A549 (cell line): Measurements from ENCODE around the gene CACNA1S.

Source experiments
- CHD2 ChIP-seq: fragments of 150-350 bp; IDR thresholded peaks from 2 replicates; pipeline ENCODE4 v1.6.1; 2014; ENCODE audit warnings: low read length; ENCODE audit not compliant: partially characterized antibody
- CHD4 ChIP-seq: fragments of 200-600 bp; sonication (generic); IDR thresholded peaks from 2 replicates; pipeline ENCODE4 v1.6.1; 2016; ENCODE audit warnings: antibody characterized with exemption, mild to moderate bottlenecking, borderline replicate concordance
- EP300 ChIP-seq, 2 experiments: fragments of >200 bp; sonication (Bioruptor Twin); formaldehyde crosslinking; IDR thresholded peaks; 2 replicates in 1 of 2; 3 replicates in 1 of 2; pipeline ENCODE4 v1.6.1; 2016 to 2017
- POLR2A ChIP-seq: IDR thresholded peaks from 2 replicates; pipeline ENCODE4 v1.6.1; 2012; ENCODE audit warnings: mild to moderate bottlenecking, low read length
- POLR2AphosphoS2 ChIP-seq: conservative IDR thresholded peaks from 2 replicates; pipeline ENCODE4 v1.6.1; 2012; ENCODE audit warnings: low read length, improper control_type of control experiment, inconsistent platforms
- RAD21 ChIP-seq, 2 experiments: fragments of >200 bp in 1 of 2; sonication (Bioruptor Twin) in 1 of 2; formaldehyde crosslinking in 1 of 2; IDR thresholded peaks in 1 of 2; conservative IDR thresholded peaks in 1 of 2; 2 replicates in 1 of 2; 3 replicates in 1 of 2; pipeline ENCODE4 v1.6.1; 2012 to 2018; ENCODE audit warnings: inconsistent platforms in 1 of 2
- RNF2 ChIP-seq: fragments of 200-600 bp; sonication (generic); IDR thresholded peaks from 2 replicates; pipeline ENCODE4 v1.6.1; 2016; ENCODE audit warnings: low read depth, mild to moderate bottlenecking, antibody characterized with exemption, moderate library complexity, borderline replicate concordance
- ZSCAN20 ChIP-seq: fragments of 250-450 bp; sonication (Bioruptor Pico); IDR thresholded peaks from 2 replicates; pipeline ENCODE4 v1.8.0; 2022; ENCODE audit warnings: mild to moderate bottlenecking, moderate library complexity
- TF ChIP-seq, protein P1 (sequence below): fragments of >200 bp; sonication (Bioruptor Twin); formaldehyde crosslinking; IDR thresholded peaks from 3 replicates; pipeline ENCODE4 v1.5.1; 2016

DNA sequence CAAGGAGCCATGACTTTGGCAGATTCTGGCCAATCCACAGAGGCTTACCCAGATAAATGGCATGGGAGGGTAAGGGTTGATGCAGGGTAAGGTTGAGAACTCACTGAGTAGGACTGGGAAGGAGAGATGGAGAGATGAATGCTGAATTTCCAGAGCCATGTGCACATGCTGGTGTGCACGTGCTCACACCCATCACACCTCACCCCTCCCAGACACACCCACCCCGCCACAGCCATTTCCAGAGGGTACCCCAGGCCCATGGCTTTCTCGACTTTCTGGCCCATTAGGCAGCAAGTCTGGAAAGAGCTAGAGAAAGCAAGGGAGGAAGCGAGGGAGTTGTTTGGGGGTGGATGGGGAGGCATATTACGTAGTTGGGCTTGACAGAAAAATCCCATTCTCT is 1.6 kb downstream of the CACNA1S start:
- no peak for TF ChIP-seq CHD2
- TF ChIP-seq RNF2 = no peak
- TF ChIP-seq, protein P1, sequence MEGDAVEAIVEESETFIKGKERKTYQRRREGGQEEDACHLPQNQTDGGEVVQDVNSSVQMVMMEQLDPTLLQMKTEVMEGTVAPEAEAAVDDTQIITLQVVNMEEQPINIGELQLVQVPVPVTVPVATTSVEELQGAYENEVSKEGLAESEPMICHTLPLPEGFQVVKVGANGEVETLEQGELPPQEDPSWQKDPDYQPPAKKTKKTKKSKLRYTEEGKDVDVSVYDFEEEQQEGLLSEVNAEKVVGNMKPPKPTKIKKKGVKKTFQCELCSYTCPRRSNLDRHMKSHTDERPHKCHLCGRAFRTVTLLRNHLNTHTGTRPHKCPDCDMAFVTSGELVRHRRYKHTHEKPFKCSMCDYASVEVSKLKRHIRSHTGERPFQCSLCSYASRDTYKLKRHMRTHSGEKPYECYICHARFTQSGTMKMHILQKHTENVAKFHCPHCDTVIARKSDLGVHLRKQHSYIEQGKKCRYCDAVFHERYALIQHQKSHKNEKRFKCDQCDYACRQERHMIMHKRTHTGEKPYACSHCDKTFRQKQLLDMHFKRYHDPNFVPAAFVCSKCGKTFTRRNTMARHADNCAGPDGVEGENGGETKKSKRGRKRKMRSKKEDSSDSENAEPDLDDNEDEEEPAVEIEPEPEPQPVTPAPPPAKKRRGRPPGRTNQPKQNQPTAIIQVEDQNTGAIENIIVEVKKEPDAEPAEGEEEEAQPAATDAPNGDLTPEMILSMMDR = no peak
- no peak for TF ChIP-seq RAD21 (conservative IDR thresholded peaks at IDR 0.05 in 1 of 2, IDR thresholded peaks at IDR 0.05 in 1 of 2)
- TF ChIP-seq EP300 (IDR thresholded peaks at IDR 0.05) = no peak
- TF ChIP-seq POLR2AphosphoS2 = no peak
- no peak for TF ChIP-seq POLR2A
- TF ChIP-seq ZSCAN20 (CRISPR knock-in tag) = no peak
- no peak for TF ChIP-seq CHD4
